ENCODE measurements around the gene NOL4L.
A peak's percentile ranks its signal among the peaks of the same experiment; 100 is the strongest.
"Not testable (repeated sequence)": the region's sequence is repeated elsewhere in the genome, so short reads cannot be mapped to it uniquely, and the experiment has no call there.

The NOL4L gene

GRCh38 chr20:32595143-32595542 lies 10.0 kb upstream of the NOL4L start:
- DNase-seq, result no peak

GRCh38 chr20:32594669-32595068 lies 9.5 kb upstream of the NOL4L start:
- not testable (repeated sequence) for DNase-seq

- DNase-seq, result no peak
These were observed 9.1 kb upstream of the NOL4L start for GRCh38 chr20:32594204-32594603.

GRCh38 chr20:32592616-32593015 lies 7.5 kb upstream of the NOL4L start:
- not testable (repeated sequence) for DNase-seq

- DNase-seq, result no peak
These were observed 6.9 kb upstream of the NOL4L start for GRCh38 chr20:32592022-32592421.

GRCh38 chr20:32589769-32590168 lies 4.6 kb upstream of the NOL4L start:
- no peak for DNase-seq

GRCh38 chr20:32589256-32589655 lies 4.1 kb upstream of the NOL4L start:
- DNase-seq, result no peak

- DNase-seq, result no peak
These were observed 2.9 kb upstream of the NOL4L start for GRCh38 chr20:32588040-32588439.

GRCh38 chr20:32586291-32586690 lies 1.2 kb upstream of the NOL4L start:
- no peak for DNase-seq

- DNase-seq, result no peak
These were observed 524 bp upstream of the NOL4L start for GRCh38 chr20:32585586-32586127.

- peak; percentile 60 for DNase-seq
These were observed 1.5 kb downstream of the NOL4L start for GRCh38 chr20:32583581-32584070.

GRCh38 chr20:32582659-32583580 lies 2.2 kb downstream of the NOL4L start:
- peak; percentile 73 for DNase-seq

- DNase-seq, result no peak
These were observed 3.1 kb downstream of the NOL4L start for GRCh38 chr20:32581839-32582658.

GRCh38 chr20:32580970-32581838 lies 3.9 kb downstream of the NOL4L start:
- peak; percentile 24 for DNase-seq

- no peak for DNase-seq
These were observed 4.7 kb downstream of the NOL4L start for GRCh38 chr20:32580219-32580969.

GRCh38 chr20:32578840-32579390 lies 6.2 kb downstream of the NOL4L start:
- peak; percentile 28 for DNase-seq

- not testable (repeated sequence) for DNase-seq
These were observed 7.1 kb downstream of the NOL4L start for GRCh38 chr20:32578062-32578461.

- no peak for DNase-seq
These were observed 7.5 kb downstream of the NOL4L start for GRCh38 chr20:32577657-32578056.

GRCh38 chr20:32577023-32577422 lies 8.1 kb downstream of the NOL4L start:
- no peak for DNase-seq

- DNase-seq, result no peak
These were observed 8.6 kb downstream of the NOL4L start for GRCh38 chr20:32576560-32576959.

- DNase-seq, result no peak
These were observed 9.3 kb downstream of the NOL4L start for GRCh38 chr20:32575805-32576204.
